Fibroblast of skin of back (primary cell): ENCODE results near the gene KIAA0586.
"Not testable (repeated sequence)": the region's sequence is repeated elsewhere in the genome, so short reads cannot be mapped to it uniquely, and the experiment has no call there.

Experiments
- DNase-seq: peaks from one replicate; pipeline ENCODE4 v3.0.0-alpha.2; 2013

Gene KIAA0586

DNA sequence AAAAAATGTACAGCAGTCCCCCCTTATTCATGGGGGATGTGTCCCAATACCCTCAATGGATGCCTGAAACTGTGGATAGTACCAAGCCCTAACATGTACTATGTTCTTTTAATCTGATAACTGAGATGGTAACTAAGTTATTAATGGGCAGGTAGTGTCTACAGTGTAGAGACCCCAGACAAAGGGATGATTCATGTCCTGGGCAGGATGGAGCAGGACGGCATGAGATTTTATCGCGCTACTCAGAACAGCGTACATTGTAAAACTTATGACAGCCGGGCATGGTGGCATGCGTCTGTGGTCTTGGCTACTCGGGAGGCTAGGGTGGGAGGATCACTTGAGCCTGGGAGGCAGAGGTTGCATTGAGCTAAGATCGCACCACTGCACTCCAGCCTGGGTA lies 37.1 kb downstream of the KIAA0586 start:
- DNase-seq: no peak

DNA sequence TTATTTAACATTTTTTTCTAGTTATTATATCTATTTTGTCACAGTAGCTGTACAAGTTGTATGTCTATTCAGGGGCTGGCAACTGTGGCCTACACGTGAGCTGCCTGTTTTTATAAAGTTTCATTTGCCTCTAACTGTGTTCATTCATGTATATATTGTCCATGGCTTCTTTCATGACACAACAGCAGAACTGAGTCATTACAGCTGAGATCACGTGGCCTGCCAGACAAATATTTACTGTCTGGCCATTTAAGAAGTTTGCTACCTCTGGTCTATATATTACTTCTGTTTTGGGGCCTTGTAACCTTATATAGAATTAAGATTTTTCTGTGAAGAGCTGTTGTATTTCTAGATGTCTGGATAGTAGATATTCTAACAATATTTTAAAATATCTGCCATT lies 37.9 kb downstream of the KIAA0586 start:
- peak; percentile 15 for DNase-seq

DNA sequence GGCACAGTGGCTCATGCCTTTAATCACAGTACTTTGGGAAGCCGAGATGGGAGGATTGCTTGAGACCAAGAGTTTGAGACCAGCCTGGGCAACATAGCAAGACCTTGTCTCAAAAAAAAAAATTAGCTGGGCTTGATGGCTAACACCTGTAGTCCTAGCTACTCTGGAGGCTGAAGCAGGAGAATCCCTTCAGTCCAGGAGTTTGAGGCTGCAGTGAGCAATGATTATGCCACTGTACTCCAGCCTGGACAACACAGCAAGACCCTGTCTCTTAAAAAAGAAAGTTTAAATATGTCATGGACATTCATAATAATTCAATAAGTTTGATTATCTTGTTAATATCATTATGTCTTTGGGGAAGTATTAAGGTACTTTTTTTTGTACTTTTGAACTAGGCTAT lies 38.9 kb downstream of the KIAA0586 start:
- no peak for DNase-seq

DNA sequence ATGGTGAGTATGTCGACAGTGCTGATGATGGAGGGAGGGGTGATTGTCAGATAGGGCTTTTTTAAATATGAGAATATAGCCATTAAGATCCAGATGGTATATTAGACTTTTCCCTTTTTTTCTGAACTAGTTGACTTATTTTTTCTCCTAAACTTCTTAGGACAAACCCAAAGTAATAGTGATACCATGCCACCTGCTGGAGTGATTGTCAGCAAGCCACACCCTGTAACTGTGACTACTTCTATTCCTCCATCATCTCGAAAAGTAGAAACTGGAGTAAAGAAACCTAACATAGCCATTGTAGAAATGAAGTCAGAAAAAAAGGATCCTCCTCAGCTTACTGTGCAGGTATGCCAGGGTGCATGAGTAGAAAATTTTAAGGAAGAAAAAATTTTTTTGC lies 40.1 kb downstream of the KIAA0586 start:
- DNase-seq: no peak

DNA sequence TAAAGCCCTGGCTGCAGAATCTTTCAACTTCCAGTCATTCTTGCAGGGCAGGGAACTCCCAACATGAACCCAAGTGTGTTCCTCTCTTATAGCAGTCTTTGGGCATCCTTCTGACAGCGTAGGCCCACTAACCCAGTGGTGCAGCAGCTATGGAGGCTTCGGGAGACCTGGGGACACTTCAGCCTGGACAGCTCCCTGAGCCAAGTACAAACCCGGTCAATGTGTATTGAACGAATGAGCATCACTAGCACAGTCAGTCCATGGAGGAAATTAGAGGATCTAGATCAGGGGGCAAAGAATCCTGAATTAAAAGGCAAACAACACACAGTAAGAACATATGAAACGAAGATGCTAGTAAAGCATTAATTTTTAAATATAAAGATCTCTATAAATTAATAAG lies 41.8 kb downstream of the KIAA0586 start:
- no peak for DNase-seq

DNA sequence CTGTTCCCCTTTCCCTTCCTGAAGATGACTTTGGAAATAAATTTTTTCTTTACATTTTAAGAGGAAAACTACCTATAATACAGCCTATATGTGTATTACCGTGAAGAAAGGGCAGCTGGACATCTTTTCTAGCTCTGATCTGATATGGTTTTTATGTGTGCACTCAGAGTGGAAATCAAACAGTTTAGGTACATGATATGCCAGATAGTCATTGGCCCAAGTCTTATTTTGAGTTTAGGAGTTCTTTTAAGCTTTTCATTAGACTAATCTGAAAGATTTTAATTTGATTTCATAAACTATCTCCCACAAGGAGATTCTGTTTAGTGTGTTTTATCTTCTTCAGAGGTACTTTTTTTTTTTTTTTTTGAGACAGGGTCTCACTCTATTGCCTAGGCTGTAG lies 48.8 kb downstream of the KIAA0586 start:
- no peak for DNase-seq

DNA sequence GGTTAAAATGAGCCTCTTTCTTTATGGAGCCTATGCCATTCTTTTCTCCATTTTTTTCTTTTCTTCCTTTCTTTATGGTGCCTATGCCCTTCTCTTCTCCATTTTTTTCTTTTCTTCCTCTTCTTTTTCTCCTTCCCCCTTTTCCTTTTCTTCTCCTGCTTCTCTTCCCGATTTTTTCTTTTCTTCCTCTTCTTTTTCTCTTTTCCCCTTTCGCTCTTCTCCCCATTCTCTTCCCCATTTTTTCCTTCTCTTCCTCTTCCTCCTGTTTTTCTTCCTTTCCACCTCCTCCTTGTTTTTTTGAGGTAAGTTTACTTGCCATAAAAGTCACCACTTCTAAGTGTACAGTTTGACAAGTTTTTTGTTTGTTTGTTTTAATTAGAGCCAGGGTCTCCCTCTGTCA lies 50.1 kb downstream of the KIAA0586 start:
- DNase-seq: no peak

DNA sequence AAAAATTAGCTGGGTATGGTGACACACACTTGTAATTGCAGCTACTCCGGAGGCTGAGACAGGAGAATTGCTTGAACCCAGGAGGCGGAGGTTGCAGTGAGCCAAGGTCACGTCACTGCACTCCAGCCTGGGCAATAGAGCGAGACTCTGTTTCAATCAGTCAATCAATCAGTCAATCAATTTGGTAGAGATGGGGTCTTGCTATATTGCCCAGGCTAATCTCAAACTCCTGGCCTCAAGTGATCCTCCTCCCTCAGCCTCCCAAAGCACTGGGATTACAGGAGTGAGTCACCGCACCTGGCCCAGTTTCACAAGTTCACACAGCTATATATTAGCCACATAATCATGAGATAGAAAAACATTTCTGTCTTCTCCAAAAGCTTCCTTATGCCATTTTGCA lies 50.8 kb downstream of the KIAA0586 start:
- DNase-seq: not testable (repeated sequence)

DNA sequence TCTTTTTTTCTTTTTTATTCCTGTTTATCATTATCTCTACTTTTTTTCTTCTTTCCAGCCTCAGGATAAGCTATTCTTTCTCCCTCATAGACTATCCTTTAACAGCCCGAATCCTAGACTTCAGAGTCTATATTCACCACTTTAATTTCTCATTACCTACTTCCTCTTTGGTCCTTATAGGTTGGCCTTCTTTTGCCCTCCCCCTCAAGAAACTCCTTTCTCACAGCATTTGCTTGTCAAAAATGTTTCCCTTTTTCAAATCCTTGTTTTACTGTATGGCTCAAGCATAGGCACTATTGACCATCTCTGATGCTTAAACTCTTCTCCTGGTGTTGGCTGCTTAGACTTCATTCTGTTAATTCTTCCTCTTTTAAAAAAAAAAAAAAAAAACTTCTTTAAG lies 52.5 kb downstream of the KIAA0586 start:
- no peak for DNase-seq

DNA sequence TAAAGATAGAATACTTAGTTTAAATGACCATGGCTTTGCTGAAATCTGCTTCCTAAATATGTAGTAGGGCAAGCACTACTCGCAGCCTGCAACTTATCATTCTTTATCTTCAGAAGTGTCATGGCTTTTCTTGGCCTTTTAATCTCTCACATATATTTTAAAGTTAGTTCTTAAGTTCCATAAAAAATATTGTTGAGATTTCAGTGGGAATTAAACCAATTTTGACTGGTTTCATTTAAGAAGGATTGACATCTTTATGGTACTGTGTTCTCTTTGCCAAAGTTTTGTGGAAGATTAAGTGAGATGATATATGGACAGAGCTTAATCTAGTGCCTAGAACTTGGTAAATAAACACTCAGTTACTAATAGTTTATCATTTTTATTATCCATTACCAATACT lies 56.7 kb downstream of the KIAA0586 start:
- DNase-seq: no peak

DNA sequence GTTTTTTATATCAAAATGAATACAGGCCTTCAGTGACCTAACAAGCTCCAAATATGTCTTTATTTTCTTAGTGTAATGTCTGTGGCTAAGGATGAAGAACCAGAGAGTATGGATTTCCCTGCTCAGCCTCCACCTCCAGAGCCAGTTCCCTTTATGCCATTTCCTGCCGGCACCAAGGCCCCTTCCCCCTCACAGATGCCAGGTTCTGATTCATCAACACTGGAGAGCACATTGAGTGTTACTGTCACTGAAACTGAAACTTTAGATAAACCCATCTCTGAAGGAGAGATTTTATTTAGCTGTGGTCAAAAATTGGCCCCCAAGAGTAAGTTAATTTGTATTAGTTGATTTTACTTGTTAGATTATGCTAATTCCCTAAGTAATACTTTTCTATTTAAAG lies 61.0 kb downstream of the KIAA0586 start:
- DNase-seq: peak; percentile 75

DNA sequence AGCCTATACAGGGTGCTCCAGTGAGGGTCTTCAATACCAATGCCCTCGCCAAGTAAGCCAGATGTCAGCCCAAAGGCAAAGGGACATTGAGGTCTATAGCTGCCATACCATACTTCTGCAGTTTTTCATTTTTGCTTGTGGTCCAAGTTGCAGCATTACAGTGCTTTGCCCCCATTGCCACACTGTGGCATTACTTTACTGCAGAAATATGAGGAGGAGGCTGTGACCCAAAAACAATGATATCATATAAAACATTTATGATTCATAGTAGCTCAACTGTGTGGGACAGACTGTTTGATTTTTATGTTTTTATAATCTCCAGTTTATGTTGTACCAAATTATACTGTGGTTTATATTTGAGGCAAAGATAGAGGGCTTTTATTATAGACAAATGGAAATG lies 64.1 kb downstream of the KIAA0586 start:
- peak; percentile 69 for DNase-seq

DNA sequence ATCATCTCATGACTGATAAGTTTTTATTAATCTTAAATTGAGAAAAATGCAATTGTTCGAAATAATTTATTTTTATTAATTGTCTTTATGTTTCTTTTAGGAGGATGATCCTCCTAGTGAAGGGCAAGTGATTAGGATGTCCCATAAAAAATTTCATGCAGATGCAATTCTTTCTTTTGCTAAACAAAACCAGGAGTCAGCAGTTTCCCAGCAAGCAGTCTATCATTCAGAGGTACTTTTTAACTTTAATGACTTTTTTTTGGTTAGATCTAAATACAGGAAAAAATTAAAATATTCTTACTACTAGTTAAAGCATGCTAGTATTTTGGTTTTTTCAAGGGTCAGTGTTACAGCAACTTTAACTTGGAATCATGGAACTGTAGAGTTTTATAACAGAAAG lies 64.5 kb downstream of the KIAA0586 start:
- no peak for DNase-seq

DNA sequence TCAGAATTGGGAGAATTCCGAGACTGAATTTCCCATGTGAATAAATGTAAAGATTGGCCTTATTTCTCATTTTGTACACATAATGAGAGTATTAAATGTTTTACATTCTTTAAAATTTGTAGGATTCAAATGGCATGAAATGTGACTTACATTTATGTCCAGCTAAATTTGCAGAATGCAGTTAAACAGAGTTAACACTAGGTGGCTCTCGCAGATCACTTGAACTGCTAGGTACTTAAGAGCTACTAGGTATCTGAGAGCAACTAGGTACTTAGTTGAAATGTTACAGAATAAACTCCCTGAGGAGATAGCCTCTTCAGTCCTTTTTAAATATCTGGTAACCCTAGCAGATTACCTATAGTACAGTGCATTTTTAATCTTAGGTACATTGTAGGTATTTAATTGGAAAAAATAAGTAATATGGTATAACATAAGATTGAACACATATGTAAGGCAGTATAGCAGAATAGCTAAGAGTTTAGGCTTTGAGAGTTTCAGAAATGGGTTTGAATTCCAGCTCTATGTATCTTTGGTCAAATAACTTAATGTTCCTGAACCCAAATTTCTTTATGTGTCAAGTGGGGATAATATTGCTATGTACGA lies 73.8 kb downstream of the KIAA0586 start:
- DNase-seq: peak; percentile 68

DNA sequence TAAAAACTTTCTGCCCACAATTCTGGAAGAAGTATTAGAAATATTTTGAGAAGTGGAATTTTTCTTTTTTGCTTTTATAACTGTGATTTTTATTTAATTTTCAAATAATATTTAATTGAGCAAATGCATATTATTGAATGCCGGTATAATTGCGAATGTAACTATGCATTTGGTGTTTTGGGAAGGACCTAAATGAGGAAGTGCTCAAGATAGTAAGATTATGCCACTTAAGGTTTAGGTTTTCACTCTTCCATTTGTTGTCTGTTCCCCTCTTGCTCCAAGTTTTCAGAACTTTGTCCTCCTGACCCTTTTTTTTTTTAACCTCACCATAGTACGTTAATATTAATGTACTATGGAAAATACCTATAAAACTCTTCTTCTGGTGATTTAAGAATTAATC lies 85.8 kb downstream of the KIAA0586 start:
- no peak for DNase-seq

DNA sequence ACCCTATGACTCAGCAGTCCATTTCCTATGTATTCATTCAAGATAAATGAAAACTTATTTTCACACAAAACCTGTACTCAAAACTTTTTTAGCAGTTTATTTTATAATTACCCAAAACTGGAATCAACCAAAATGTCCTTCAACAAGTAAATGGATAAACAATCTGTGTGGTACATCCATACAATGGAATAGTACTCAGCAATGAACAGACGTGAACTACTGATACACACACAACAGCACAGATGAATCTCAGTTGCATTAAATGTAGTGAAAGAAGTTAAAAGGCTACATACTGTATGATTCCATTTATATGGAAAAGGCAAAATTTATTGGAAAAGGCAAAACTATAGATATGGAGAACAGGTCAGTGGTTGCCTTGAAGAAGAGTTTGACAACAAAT lies 90.1 kb downstream of the KIAA0586 start:
- no peak for DNase-seq

DNA sequence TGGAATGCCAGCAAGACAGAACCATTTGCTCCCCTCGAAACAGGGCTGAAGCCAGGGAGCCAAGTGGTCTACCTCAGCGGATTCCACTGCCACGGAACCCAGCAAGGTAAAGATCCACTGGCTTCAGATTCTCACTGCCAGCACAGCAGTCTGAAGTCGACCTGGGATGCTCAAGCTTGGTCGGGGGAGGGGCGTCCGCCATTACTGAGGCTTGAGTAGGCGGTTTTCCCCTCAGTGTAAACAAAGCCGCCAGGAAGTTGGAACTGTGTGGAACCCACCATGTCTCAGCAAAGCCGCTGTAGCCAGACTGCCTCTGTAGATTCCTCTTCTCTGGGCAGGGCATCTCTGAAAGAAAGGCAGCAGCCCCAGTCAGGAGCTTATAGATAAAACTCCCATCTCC lies 98.2 kb downstream of the KIAA0586 start:
- DNase-seq: not testable (repeated sequence)

DNA sequence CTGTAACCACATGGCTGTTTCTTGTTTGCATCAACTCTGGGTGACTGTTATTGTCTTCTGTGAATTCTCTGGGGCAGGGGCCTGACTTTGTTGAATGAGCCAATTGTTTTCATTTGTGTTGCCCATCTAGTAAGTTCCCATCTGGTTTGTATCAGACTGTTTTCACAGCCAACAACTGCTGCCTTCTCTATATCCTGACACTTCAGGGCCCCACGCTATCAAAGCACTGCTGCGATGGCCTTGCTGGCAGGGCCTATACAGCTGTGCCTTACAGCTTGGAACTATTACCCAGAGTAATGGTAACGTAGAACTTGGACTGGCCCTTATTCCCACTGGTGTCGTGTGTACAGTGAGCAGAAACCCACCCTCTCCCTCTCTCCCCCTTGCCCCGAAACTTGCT lies 105.9 kb downstream of the KIAA0586 start:
- DNase-seq: peak; percentile 64

DNA sequence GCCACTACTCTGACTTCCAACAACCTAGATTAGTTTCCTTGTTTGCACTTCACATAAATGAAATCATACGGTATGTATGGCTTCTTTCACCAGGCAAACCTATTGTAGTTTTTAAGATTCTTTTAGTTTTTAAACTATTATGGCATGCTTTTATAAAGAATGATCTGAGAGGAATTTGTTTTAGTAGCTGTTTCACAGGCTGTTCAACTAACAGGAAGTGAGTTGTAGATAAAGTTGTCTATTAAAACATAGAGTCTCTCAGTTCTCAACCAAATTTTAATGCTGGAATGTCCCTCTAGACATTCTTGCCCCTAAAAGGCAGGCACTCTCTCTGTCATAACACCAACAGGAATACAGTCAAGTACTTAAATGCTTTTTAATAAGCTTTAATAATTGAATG lies 107.5 kb downstream of the KIAA0586 start:
- DNase-seq: peak; percentile 87

DNA sequence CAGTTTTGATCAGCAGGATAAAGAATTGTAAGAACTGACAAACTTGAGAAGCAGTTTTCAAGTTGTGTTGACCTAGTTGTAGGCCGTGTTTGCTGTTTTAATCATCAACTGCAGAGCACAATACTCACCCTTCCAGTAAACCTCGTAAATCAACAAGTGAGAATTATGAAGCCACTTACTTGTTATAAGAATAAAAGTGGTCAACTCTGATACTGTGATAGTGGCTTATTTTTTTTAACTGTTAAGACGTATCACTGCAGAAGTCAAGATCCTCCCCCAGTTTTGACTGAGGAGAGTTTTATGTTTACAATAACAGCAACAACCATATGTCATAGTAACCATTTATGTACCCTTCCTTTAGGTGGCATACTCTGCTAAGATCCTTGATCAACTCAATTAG lies 109.5 kb downstream of the KIAA0586 start:
- DNase-seq: no peak

DNA sequence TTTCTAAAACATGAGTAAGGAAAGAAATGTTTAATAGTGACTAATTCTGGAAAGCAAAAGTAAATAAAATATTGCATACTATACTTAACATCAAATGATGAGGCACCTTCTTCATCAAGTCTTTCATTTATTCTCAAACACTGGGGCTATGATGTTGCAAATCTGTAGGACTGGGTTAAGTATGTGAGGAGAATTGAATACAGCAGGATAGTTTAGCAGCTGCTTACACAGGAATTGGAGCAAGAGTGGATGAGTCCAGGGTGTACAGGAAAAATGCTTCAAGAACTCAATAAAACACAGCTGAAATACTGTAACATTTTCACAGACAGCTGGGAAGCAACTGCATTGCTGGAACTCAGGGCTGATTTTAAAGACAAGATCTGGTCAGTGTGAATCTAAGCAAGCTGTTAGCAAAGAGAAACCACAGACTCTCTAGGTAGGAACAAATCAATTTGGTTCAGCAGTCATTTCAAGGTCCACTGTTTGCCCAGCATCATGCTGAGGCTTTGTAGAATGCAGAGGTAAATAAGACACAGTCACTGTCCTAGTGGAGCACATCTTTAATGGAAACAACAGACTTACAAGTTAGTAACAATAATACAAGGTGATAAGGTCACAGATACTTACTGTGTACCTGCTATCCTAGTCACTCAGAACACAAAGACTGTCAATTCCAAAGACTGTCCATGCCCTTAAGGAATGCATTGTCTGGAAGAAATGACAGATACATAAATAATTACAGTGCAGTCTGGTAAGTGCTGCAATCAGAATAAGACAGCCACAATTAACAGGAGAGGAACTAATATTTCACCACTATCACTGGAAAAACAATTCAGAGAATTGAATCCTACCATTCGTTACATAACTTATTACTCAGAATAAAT lies 113.5 kb downstream of the KIAA0586 start:
- DNase-seq: peak; percentile 18

DNA sequence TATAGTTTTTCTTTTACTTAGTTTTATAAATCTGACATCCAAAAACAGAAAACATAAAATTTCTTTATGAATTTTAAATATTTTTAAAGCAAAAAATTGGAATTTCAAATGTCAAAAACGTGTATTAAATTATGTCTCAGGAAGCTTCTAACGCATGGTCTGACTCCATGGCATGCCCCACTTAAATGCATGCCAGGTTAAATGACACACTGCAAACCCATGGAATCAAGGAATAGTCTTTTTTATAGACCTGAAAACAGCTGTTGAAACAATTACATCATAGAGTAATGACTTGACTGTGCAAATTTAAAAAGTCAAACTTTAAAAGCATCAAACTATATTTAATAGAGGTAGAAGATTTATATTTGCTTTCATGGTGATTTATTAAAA lies 114.1 kb downstream of the KIAA0586 start:
- DNase-seq: no peak

DNA sequence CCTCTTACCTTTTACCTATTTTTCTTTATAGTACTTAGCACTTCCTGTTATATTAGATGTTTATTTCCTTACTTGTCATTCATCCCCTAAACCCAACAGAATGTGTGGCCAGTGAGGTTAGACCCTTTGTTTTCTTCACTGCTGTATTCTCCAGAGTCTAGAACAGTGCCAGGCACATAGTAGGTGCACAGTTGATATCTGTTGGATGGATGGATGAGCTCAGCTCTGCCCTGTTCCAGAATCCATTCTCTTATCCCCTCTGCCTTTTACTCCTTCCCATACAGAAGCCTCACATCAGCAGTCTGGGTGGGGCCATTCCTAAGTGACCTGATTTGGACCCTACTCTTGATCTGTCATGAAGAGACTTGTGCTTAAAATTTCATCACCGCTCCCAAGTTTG lies 115.7 kb downstream of the KIAA0586 start:
- DNase-seq: no peak

DNA sequence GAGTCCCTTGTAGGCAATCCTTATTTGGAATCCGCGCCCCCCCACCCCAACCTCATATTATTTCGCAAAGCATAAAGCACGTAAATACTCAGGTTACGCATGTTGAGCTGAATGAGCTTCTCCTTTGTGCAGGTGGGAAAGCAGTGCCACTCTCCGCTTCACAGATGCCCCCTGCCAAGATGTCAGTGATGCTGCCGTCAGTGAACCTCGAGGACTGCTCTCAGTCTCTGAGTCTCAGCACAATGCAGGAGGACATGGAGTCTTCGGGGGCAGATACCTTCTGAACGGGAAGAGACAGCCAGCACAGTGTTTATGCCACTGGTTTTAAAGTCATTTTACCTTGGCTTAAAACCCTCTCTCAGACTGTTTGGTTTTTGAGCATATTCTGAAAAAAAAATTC lies 120.1 kb downstream of the KIAA0586 start:
- DNase-seq: no peak
